ENCODE measurements around the gene DDIT3. TPM values are rescaled to one million over a fixed set of nuclear protein-coding genes. Genes with fewer than 3 reads are reported as not detected.
A peak's percentile ranks its signal among the peaks of the same experiment; 100 is the strongest.

DDIT3 gene
- total RNA-seq, 1 experiment from 2014 or later = 3.4 TPM

DNA sequence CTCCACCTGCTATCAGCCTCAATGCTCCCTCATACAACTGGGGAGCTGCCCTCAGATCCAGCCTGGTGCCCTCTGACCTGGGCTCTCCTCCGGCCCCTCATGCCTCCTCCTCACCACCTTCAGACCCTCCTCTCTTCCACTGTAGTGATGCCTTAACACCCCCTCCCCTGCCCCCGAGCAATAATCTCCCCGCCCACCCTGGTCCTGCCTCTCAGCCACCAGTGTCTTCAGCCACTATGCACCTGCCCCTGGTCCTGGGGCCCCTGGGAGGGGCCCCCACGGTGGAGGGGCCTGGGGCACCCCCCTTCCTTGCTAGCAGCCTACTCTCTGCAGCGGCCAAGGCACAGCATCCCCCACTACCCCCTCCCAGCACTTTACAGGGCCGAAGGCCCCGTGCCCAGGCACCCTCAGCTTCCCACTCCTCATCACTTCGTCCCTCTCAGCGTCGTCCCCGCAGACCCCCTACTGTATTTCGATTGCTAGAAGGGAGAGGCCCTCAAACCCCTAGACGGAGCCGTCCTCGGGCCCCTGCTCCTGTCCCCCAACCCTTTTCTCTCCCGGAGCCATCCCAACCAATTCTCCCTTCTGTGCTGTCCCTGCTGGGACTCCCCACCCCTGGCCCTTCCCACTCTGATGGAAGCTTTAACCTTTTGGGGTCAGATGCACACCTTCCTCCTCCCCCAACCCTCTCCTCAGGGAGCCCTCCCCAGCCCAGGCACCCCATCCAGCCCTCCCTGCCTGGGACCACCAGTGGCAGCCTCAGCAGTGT lies 5.5 kb upstream of the DDIT3 start:
- POLR2A ChIA-PET = no interaction called here
- Mint-ChIP-seq H3K9me3 (no peaks in the 10 kb centered on the region), H3K4me1 (peaks cover 28% of the 10 kb centered on the region), H3K36me3 (peaks cover 16% of the 10 kb centered on the region), H3K27ac (no peak overlapping the region), H3K27me3 (ENCODE audit: low read depth) (peaks cover 3% of the 10 kb centered on the region; the same call in 1 of the 2 replicates), H3K4me3 (no peak overlapping the region)
- DNase-seq (ENCODE audit: low spot score) (no peak), ATAC-seq (no peak)
- TF ChIP-seq NR2C2 (CRISPR knock-in tag; IDR thresholded peaks at IDR 0.05) (no peak), RELA (CRISPR knock-in tag; IDR thresholded peaks at IDR 0.05; ENCODE audit: borderline replicate concordance) (no peak), JUN (CRISPR knock-in tag; IDR thresholded peaks at IDR 0.05) (no peak), ZSCAN18 (CRISPR knock-in tag; IDR thresholded peaks at IDR 0.05) (no peak), MXD4 (CRISPR knock-in tag; IDR thresholded peaks at IDR 0.05; ENCODE audit: borderline replicate concordance) (no peak), ZNF423 (CRISPR knock-in tag; IDR thresholded peaks at IDR 0.05) (no peak), NFE2L1 (CRISPR knock-in tag; IDR thresholded peaks at IDR 0.05) (no peak), NFYB (CRISPR knock-in tag; conservative IDR thresholded peaks at IDR 0.05; ENCODE audit: low read depth) (no peak)
- TF ChIP-seq, protein P1, sequence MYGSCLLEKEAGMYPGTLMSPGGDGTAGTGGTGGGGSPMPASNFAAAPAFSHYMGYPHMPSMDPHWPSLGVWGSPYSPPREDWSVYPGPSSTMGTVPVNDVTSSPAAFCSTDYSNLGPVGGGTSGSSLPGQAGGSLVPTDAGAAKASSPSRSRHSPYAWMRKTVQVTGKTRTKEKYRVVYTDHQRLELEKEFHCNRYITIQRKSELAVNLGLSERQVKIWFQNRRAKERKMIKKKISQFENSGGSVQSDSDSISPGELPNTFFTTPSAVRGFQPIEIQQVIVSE (CRISPR knock-in tag; IDR thresholded peaks at IDR 0.05; ENCODE audit: borderline replicate concordance) = no peak
- TF ChIP-seq, protein P2, sequence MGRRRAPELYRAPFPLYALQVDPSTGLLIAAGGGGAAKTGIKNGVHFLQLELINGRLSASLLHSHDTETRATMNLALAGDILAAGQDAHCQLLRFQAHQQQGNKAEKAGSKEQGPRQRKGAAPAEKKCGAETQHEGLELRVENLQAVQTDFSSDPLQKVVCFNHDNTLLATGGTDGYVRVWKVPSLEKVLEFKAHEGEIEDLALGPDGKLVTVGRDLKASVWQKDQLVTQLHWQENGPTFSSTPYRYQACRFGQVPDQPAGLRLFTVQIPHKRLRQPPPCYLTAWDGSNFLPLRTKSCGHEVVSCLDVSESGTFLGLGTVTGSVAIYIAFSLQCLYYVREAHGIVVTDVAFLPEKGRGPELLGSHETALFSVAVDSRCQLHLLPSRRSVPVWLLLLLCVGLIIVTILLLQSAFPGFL (CRISPR knock-in tag; IDR thresholded peaks at IDR 0.05; ENCODE audit: borderline replicate concordance) = no peak
- CTCF ChIA-PET = interaction anchor here (1.1 to 2.2 kb wide), 2 partner anchors 21 to 200 kb away, joined by 4 to 6 read pairs; partner anchors contain the start of gene DCTN2

DNA sequence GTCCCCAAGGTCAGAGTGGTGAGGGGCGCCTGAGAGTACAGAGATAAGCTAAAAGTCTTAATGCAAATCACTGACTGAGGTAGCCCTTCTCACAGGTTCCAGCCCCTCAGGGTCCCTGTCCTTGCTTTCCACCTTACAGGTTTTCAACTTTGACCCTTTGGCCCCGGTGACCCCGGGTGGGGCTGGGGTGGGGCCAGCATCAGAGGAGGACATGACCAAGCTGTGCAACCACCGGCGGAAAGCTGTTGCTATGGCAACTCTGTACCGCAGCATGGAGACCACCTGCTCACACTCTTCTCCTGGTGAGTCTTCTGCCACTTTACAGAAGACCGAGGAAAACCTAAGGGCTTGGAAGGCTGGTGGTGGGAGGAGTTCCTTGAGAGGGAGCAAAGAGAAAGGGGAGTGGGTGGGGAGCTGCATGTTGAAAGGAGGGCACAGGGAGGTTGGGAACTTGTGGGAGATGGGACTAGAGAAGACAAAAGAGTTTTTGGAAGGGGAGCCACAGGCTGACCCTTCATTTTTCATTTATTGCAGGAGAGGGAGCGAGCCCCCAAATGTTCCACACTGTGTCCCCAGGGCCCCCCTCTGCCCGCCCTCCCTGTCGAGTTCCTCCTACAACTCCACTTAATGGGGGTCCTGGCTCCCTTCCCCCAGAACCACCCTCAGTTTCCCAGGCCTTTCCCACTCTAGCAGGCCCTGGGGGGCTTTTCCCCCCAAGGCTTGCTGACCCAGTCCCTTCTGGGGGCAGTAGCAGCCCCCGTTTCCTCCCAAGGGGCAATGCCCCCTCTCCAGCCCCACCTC lies 4.7 kb upstream of the DDIT3 start:
- DNase-seq (ENCODE audit: low spot score) (no peak), ATAC-seq (no peak)
- H3K27ac Mint-ChIP-seq = no peak overlapping the region
- H3K4me1 Mint-ChIP-seq = peaks cover 28% of the 10 kb centered on the region
- CTCF ChIA-PET = interaction anchor here (0.7 to 2.3 kb wide), 4 partner anchors 22 to 282 kb away, joined by 5 to 8 read pairs (median 6); partner anchors contain the start of genes DCTN2 and GLI1
- H3K27me3 Mint-ChIP-seq (ENCODE audit: low read depth) = peaks cover 3% of the 10 kb centered on the region; the same call in 1 of the 2 replicates
- no peaks in the 10 kb centered on the region for H3K9me3 Mint-ChIP-seq
- POLR2A ChIA-PET = interaction anchor here (0.7 kb wide), 1 partner anchor 21 kb away, joined by 3 read pairs; no protein-coding TSS in a partner anchor
- H3K36me3 Mint-ChIP-seq = peaks cover 10% of the 10 kb centered on the region
- H3K4me3 Mint-ChIP-seq = peak overlapping the region; percentile 90
- TF ChIP-seq HMGXB4 (CRISPR knock-in tag; IDR thresholded peaks at IDR 0.05) (no peak), IRF2 (CRISPR knock-in tag; IDR thresholded peaks at IDR 0.05; ENCODE audit: borderline replicate concordance, low read depth) (no peak), ATF3 (CRISPR knock-in tag; conservative IDR thresholded peaks at IDR 0.05) (no peak), ZNF232 (CRISPR knock-in tag; IDR thresholded peaks at IDR 0.05) (no peak), NFYB (CRISPR knock-in tag; conservative IDR thresholded peaks at IDR 0.05; ENCODE audit: low read depth) (no peak), FOXP1 (CRISPR knock-in tag; IDR thresholded peaks at IDR 0.05; ENCODE audit: borderline replicate concordance) (no peak), ZNF396 (CRISPR knock-in tag; IDR thresholded peaks at IDR 0.05; ENCODE audit: borderline replicate concordance) (no peak), CREM (CRISPR knock-in tag; IDR thresholded peaks at IDR 0.05) (no peak), CBFB (CRISPR knock-in tag; IDR thresholded peaks at IDR 0.05; ENCODE audit: low read depth) (no peak), ZBTB43 (CRISPR knock-in tag; IDR thresholded peaks at IDR 0.05) (no peak), ZNF317 (CRISPR knock-in tag; IDR thresholded peaks at IDR 0.05; ENCODE audit: borderline replicate concordance, low read depth) (no peak), RELA (CRISPR knock-in tag; IDR thresholded peaks at IDR 0.05; ENCODE audit: borderline replicate concordance) (no peak)
- TF ChIP-seq, protein P3, sequence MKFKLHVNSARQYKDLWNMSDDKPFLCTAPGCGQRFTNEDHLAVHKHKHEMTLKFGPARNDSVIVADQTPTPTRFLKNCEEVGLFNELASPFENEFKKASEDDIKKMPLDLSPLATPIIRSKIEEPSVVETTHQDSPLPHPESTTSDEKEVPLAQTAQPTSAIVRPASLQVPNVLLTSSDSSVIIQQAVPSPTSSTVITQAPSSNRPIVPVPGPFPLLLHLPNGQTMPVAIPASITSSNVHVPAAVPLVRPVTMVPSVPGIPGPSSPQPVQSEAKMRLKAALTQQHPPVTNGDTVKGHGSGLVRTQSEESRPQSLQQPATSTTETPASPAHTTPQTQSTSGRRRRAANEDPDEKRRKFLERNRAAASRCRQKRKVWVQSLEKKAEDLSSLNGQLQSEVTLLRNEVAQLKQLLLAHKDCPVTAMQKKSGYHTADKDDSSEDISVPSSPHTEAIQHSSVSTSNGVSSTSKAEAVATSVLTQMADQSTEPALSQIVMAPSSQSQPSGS (CRISPR knock-in tag; IDR thresholded peaks at IDR 0.05; ENCODE audit: borderline replicate concordance, low read depth) = no peak
- TF ChIP-seq, protein P4, sequence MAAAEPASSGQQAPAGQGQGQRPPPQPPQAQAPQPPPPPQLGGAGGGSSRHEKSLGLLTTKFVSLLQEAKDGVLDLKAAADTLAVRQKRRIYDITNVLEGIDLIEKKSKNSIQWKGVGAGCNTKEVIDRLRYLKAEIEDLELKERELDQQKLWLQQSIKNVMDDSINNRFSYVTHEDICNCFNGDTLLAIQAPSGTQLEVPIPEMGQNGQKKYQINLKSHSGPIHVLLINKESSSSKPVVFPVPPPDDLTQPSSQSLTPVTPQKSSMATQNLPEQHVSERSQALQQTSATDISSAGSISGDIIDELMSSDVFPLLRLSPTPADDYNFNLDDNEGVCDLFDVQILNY (CRISPR knock-in tag; IDR thresholded peaks at IDR 0.05) = no peak

Measured in WTC11 (cell line).